OCI-LY3 (cell line): ENCODE results near the gene PRSS22.

Experiments used
- H2AFZ ChIP-seq: fragments of 200-600, 300-600 bp; shearing (Covaris generic); 2 replicates; pipeline ENCODE4 v1.6.0; 2014; ENCODE audit warnings: antibody characterized with exemption, low read depth, low read length
- H3K27ac ChIP-seq: fragments of 200-600, 300-600 bp; sonication (generic); 2 replicates; pipeline ENCODE4 v1.5.1; 2014; ENCODE audit warnings: mild to moderate bottlenecking, low read length, moderate library complexity, mixed read lengths
- H3K27me3 ChIP-seq: fragments of 200-600, 300-600 bp; sonication (generic); 2 replicates; pipeline ENCODE4 v1.6.1; 2014; ENCODE audit warnings: low read depth, low read length, mixed read lengths
- H3K36me3 ChIP-seq: fragments of 200-600, 300-600 bp; sonication (generic); replicated peaks from 2 replicates; pipeline ENCODE3; 2014; ENCODE audit warnings: low read depth, low read length, mixed read lengths
- H3K4me1 ChIP-seq: fragments of 300-600, 200-600 bp; sonication (generic); 2 replicates; pipeline ENCODE4 v1.6.1; 2014; ENCODE audit warnings: low read length, mixed read lengths
- H3K4me2 ChIP-seq: fragments of 200-600, 300-600 bp; sonication (generic); 2 replicates; pipeline ENCODE4 v1.6.1; 2014; ENCODE audit warnings: low read length, mixed read lengths
- H3K4me3 ChIP-seq: fragments of 300-600, 200-600 bp; sonication (generic); 2 replicates; pipeline ENCODE4 v1.5.1; 2014; ENCODE audit warnings: antibody characterized with exemption, mild to moderate bottlenecking, low read length, moderate library complexity
- H3K79me2 ChIP-seq: fragments of 300-600, 200-600 bp; shearing (Covaris generic); 2 replicates; pipeline ENCODE4 v1.6.1; 2014; ENCODE audit warnings: mild to moderate bottlenecking, low read length, mixed read lengths
- H3K9ac ChIP-seq: fragments of 300-600, 200-600 bp; shearing (Covaris generic); 2 replicates; pipeline ENCODE4 v1.6.0; 2014; ENCODE audit warnings: mild to moderate bottlenecking, low read length, moderate library complexity
- H3K9me3 ChIP-seq: fragments of 200-600, 300-600 bp; shearing (Covaris generic); 2 replicates; pipeline ENCODE4 v1.6.1; 2014; ENCODE audit warnings: low read length, mixed read lengths; ENCODE audit not compliant: insufficient read depth
- H4K20me1 ChIP-seq: fragments of 200-600, 300-600 bp; sonication (generic); 2 replicates; pipeline ENCODE4 v1.6.1; 2016; ENCODE audit warnings: low read length, mixed read lengths; ENCODE audit not compliant: insufficient read depth
- CTCF ChIP-seq: fragments of 200-600, 300-600 bp; sonication (generic); IDR thresholded peaks from 2 replicates; pipeline ENCODE4 v1.5.1; 2014; ENCODE audit warnings: antibody characterized with exemption, low read length, low read depth
- EZH2phosphoT487 ChIP-seq: fragments of 200-600 bp; shearing (Covaris generic); IDR thresholded peaks from 2 replicates; pipeline ENCODE4 v1.6.1; 2018; ENCODE audit warnings: antibody characterized with exemption, mixed run types, low read depth

PRSS22 gene

GRCh38 chr16:2895813-2896212, 37.8 kb upstream of the PRSS22 start:
- TF ChIP-seq EZH2phosphoT487 (no peak), CTCF (no peak)
- H3K9me3 ChIP-seq = no peaks in the 10 kb centered on the region
- H3K36me3 ChIP-seq = no peaks in the 10 kb centered on the region
- no peak overlapping the region for H3K27ac ChIP-seq
- H3K4me2 ChIP-seq = no peak overlapping the region
- H3K27me3 ChIP-seq = no peaks in the 10 kb centered on the region
- no peak overlapping the region for H3K4me3 ChIP-seq
- H3K4me1 ChIP-seq = peaks cover 12% of the 10 kb centered on the region
- no peaks in the 10 kb centered on the region for H3K79me2 ChIP-seq
- H3K9ac ChIP-seq = no peak overlapping the region
- no peaks in the 10 kb centered on the region for H4K20me1 ChIP-seq
- no peak overlapping the region for H2AFZ ChIP-seq

- Histone ChIP-seq H3K4me1 (peaks cover 12% of the 10 kb centered on the region), H3K27ac (no peak overlapping the region), H3K36me3 (no peaks in the 10 kb centered on the region), H3K79me2 (no peaks in the 10 kb centered on the region), H3K27me3 (no peaks in the 10 kb centered on the region), H3K4me2 (no peak overlapping the region), H3K4me3 (no peak overlapping the region), H2AFZ (no peak overlapping the region), H3K9me3 (no peaks in the 10 kb centered on the region), H3K9ac (no peak overlapping the region), H4K20me1 (no peaks in the 10 kb centered on the region)
- TF ChIP-seq EZH2phosphoT487 (no peak), CTCF (no peak; the same call in 1 of the 2 replicates)
Measured at GRCh38 chr16:2894231-2894630, 36.3 kb upstream of the PRSS22 start.

GRCh38 chr16:2884041-2884451, 26.1 kb upstream of the PRSS22 start:
- H4K20me1 ChIP-seq = no peaks in the 10 kb centered on the region
- peak overlapping the region; percentile 80 for H3K9ac ChIP-seq
- peaks cover 7% of the 10 kb centered on the region for H3K79me2 ChIP-seq
- H3K4me1 ChIP-seq = peaks cover 5% of the 10 kb centered on the region; the same call in 1 of the 2 replicates
- no peaks in the 10 kb centered on the region for H3K36me3 ChIP-seq
- H3K9me3 ChIP-seq = peaks cover 9% of the 10 kb centered on the region; the same call in 1 of the 2 replicates
- H3K4me3 ChIP-seq = peak overlapping the region; percentile 83
- TF ChIP-seq CTCF (no peak), EZH2phosphoT487 (no peak)
- H3K27ac ChIP-seq = no peak overlapping the region
- peak overlapping the region; percentile 83 for H3K4me2 ChIP-seq
- no peaks in the 10 kb centered on the region for H3K27me3 ChIP-seq
- H2AFZ ChIP-seq = no peak overlapping the region

- TF ChIP-seq EZH2phosphoT487 (no peak), CTCF (no peak)
- peaks cover 5% of the 10 kb centered on the region; the same call in 1 of the 2 replicates for H3K4me1 ChIP-seq
- H3K4me3 ChIP-seq = peak overlapping the region; percentile 83
- H3K79me2 ChIP-seq = peaks cover 7% of the 10 kb centered on the region
- no peaks in the 10 kb centered on the region for H3K27me3 ChIP-seq
- H2AFZ ChIP-seq = peak overlapping the region; percentile 29
- H4K20me1 ChIP-seq = no peaks in the 10 kb centered on the region
- H3K9ac ChIP-seq = peak overlapping the region; percentile 80
- H3K27ac ChIP-seq = peak overlapping the region; percentile 30; the same call in 1 of the 2 replicates
- H3K9me3 ChIP-seq = peaks cover 9% of the 10 kb centered on the region; the same call in 1 of the 2 replicates
- no peaks in the 10 kb centered on the region for H3K36me3 ChIP-seq
- H3K4me2 ChIP-seq = peak overlapping the region; percentile 83
Measured at GRCh38 chr16:2883458-2883908, 25.5 kb upstream of the PRSS22 start.
